Motor neuron (in vitro differentiated cells): ENCODE data around the gene WDR72. TPM values are rescaled to one million over a fixed set of nuclear protein-coding genes. Genes with fewer than 3 reads are reported as not detected.
"Not testable (repeated sequence)": the region's sequence is repeated elsewhere in the genome, so short reads cannot be mapped to it uniquely, and the experiment has no call there.

ENCODE experiments used
- ATAC-seq, 8 experiments: fragments of 200-7000 bp; cut with Tn5 transposase; replicated peaks in 6 of 8; 2 replicates each; pipeline ENCODE4 v1.8.0; 2021; ENCODE audit warnings: mild to moderate bottlenecking in 8 of 8, moderate library complexity in 8 of 8
- H3K27ac ChIP-seq, 2 donors: fragments of 250-450 bp; sonication (Bioruptor Pico); 2 replicates each; pipeline ENCODE4 v1.9.0; 2021; ENCODE audit warnings: antibody characterized with exemption in 2 of 2, mild to moderate bottlenecking in 2 of 2, moderate library complexity in 1 of 2
- H3K4me1 ChIP-seq, 2 donors: fragments of 250-450 bp; sonication (Bioruptor Pico); replicated peaks in 1 of 2; 2 replicates each; pipeline ENCODE4 v1.6.1; 2021; ENCODE audit warnings: antibody characterized with exemption in 2 of 2, mild to moderate bottlenecking in 2 of 2, moderate library complexity in 1 of 2
- H3K4me3 ChIP-seq, 5 donors: fragments of 250-450 bp; sonication (Bioruptor Pico); 2 replicates each; pipeline ENCODE4 v1.9.0; 2021; ENCODE audit warnings: antibody characterized with exemption in 5 of 5, mild to moderate bottlenecking in 5 of 5, moderate library complexity in 4 of 5
- WGBS, 10 experiments: fragments of 450-650 bp; shearing (Covaris generic); methylation state at CpG; one replicate each; pipeline ENCODE4 v1.0.0; 2022; 5-methylcytosine and 5-hydroxymethylcytosine counted together
- in situ Hi-C, 9 experiments: fragments of 400-800 bp; cut with MboI; loops; one replicate each; pipeline ENCODE4 v1.15.0; 2021; ENCODE audit warnings: low sequenced_read_pairs in 9 of 9, low pct_unique_long_range_greater_than_20kb in 2 of 9; ENCODE audit not compliant: unreplicated experiment in 9 of 9
- total RNA-seq, 8 experiments: library from RNA; unstranded; fragments of 300-600 nt; gene quantifications; 2 replicates each; pipeline versions ENCODE4 v1.2.3 to v1.2.4, GENCODE V29; 2022

WDR72 gene
- total RNA-seq, 8 experiments from 2014 or later = 1.4 to 13.4 (median 7.9) TPM; not detected in 3

DNA sequence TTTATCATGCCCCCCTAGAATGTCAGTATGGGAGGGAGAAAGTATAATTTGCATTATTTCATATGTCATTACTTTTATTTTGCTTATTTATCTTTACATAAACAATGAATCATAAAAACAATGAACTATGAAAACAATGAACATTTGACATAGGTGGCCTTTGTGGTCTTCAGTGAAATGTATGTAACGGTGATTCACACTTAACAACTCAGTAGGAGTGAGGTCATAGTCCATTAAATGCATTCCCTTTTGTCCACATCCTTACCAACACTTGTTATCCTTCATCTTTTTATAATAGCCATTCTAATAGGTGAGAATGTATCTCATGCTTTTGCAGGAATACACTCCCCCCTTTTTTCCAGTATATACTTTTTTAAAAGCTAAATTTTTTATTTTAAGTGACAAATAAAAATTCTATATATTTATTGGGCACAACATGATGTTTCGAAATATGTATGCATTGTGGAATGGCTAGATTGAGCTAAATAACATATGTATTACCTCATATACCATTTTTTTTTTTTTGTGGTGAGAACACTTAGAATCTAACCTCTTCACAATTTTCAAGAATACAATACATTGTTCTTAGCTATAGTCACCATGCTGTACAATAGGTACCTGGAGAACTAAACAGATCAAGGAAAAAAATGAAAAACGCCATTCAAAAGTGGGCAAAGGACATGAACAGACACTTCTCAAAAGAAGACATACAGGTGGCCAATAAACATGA, 189.5 kb downstream of the WDR72 start:
- WGBS, 10 experiments = 0 to 100% (median 78%) methylated on average over 2 to 3 of the region's 3 CpGs
- H3K4me1 ChIP-seq = peaks cover 2 to 25% of the 10 kb centered on the region in 2 donors
- no peak for ATAC-seq
- no peak overlapping the region for H3K27ac ChIP-seq
- H3K4me3 ChIP-seq = no peak overlapping the region
- in situ Hi-C loops = no loop called here

DNA sequence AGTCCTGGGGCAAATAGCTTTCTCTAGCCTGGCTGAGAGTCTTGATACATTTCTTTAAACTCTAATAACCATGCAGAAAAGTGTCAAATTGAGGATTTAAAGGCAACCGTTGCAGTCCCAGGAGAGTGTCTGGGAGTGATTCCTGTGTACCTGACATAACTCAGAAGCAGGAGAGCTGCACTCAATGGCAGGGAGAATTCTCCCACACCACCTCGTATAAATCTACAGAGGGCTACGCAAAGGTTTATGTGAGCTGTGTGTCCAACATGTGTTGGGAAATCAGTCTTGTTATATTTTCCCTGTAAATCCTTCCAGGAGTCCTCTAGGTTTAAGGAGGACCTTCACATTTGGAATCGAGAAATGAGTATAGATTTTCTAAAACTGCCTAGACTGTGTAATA, 192.6 kb downstream of the WDR72 start:
- 0 to 64% (median 41%) methylated on average over 1 to 4 of the region's 4 CpGs; no CpG with 5 or more reads in 3 of the 10 experiments for WGBS, 10 experiments
- no peak overlapping the region for H3K27ac ChIP-seq
- H3K4me3 ChIP-seq = no peak overlapping the region
- ATAC-seq = peak in 5 of 8 experiments; percentile 43 to 98 (median 66)
- H3K4me1 ChIP-seq = peaks cover 7 to 40% of the 10 kb centered on the region in 2 donors
- in situ Hi-C loops = no loop called here

DNA sequence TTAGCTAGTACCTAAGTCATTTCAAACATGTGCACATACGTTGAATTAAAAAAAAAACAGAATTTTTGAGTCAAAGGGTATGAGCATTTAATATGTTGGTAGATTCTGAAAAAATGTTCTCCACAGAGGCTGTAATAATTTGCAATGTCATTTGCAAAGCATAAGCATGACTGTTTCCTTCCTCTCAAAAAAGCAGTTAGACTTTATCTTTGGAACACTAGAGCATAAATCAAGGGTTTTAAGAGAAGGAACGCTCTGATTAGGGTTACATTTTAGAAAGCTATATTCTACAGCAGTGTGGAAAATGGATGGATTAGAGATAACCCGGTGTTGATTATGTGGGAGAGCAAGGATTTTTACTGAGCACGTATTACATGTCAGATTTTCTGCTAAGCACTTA, 193.7 kb downstream of the WDR72 start:
- 0 to 94% (median 83%) methylated on average over 1 to 4 of the region's 4 CpGs for WGBS, 10 experiments
- no peak for ATAC-seq
- Histone ChIP-seq H3K4me3 (no peak overlapping the region), H3K4me1 (peaks cover 11 to 50% of the 10 kb centered on the region in 2 donors), H3K27ac (no peak overlapping the region)
- in situ Hi-C loops = no loop called here

DNA sequence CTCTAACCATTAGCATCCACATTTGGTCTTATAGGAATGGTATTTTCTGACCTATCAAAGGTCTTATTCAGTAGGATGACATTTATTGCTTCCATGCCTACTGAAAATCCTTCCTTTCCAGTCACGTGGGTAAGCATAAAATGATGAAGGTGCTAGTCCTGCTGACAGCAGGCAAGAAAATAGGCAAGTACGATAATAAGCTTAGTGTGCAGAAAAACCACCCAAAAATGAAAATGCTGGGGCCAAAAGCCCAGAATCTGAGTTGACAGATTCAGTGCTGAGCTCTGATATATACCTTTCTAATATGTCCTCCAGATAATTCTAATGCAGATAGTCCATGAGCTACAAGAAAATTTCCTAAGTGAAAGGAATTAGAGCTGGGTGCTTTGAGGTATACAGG, 194.8 kb downstream of the WDR72 start:
- 0 to 93% (median 49%) methylated on average over 1 to 2 of the region's 2 CpGs; no CpG with 5 or more reads in 2 of the 10 experiments for WGBS, 10 experiments
- Histone ChIP-seq H3K4me3 (no peak overlapping the region), H3K4me1 (peaks cover 22 to 60% of the 10 kb centered on the region in 2 donors), H3K27ac (no peak overlapping the region)
- ATAC-seq = no peak
- in situ Hi-C loops = no loop called here

DNA sequence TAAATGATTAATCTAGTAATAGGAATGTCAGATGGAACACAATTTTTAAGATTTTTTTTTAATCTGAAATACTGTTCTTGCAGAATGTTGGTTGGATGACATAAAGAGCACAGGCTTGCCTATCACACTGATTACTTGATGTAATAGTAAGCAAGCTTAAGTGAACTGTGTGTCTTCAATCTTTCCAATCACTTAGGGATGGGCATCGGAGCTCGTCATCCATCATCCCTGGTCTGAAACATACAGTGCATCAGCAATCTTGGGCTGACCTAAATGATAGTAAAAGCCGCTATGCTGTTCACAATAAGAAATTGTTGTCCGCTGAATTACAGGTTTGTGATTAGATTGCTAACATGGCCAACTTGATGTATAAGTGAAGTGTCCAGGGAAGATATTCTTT, 195.8 kb downstream of the WDR72 start:
- 17 to 100% (median 52%) methylated on average over 1 to 4 of the region's 4 CpGs; no CpG with 5 or more reads in 2 of the 10 experiments for WGBS, 10 experiments
- Histone ChIP-seq H3K4me3 (no peak overlapping the region), H3K4me1 (peaks cover 32 to 71% of the 10 kb centered on the region in 2 donors), H3K27ac (no peak overlapping the region)
- peak in 5 of 8 experiments; percentile 26 to 87 (median 56) for ATAC-seq
- in situ Hi-C loops = no loop called here

DNA sequence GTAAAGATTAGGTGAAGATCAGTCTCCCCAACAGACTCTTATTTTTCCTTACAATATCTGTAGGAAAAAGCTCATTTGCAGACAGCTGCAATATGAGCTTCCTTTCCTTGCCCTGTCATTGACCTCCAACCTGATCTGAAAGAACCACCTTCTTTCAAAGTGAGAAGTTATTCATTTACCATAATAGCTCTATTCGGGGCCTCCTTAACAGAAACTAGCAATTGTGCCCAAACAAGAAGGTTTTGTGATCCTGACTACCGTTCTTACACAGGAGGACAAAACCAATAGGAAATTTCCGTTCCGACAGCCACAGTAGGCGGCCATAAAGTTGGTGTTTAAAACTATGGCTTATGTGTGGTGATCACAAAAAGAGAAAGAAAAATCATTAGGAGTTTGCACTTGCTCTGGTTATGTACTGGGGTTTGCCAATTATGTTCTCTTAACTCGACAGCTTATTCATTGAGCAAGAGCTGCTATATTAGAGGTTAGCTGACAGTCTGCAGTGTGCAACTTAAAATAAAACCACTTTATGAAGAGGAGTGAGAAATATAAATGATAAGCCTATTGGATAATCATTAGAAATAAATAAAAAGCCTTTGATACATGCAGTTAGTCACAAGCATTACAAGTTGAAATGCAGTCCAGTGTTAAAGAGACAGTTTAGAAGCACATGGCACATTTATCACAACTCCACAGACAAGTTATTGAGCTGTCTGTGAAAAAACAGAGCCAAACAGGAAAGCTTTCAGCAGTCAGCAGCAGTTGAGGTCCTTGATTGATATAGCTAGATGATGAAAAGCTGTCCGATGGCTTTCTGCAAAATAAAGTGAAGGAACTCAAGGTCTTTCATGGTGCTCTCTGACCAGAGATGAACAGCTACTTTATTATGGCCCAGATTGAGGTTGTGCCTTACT, 199.8 kb downstream of the WDR72 start:
- WGBS, 10 experiments = 0 to 16% (median 4%) methylated on average over 2 to 7 of the region's 7 CpGs; no CpG with 5 or more reads in 1 of the 10 experiments
- Histone ChIP-seq H3K4me3 (no peak overlapping the region), H3K27ac (peak overlapping the region in 1 of 2 donors; percentile 65), H3K4me1 (peaks cover 32 to 49% of the 10 kb centered on the region in 2 donors)
- ATAC-seq = peak in 5 of 8 experiments; percentile 50 to 83 (median 70)
- in situ Hi-C loops = no loop called here

DNA sequence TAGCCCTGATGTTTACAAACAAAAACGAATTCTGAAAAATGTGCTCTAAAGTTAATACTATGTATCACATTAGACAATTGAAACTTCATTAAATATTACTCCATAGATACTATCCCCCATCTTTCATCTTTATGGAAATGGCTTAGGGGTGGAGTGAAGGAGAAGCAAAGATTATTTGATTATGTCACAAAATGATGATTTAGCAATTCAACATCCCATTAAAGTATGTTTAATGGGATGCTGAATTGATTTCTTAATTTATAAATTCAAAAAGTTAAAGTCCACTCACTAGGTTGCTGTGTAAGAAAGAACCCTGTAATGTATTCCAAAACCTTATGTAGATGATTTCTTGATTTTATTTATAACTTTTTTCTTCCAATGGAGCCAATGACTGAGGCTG, 201.1 kb downstream of the WDR72 start:
- no peak for ATAC-seq
- WGBS, 10 experiments = 0 to 80% (median 6%) methylated on average over 1 of the region's 1 CpG; no CpG with 5 or more reads in 1 of the 10 experiments
- in situ Hi-C loops = no loop called here
- H3K4me3 ChIP-seq = no peak overlapping the region
- no peak overlapping the region for H3K27ac ChIP-seq
- peaks cover 30 to 39% of the 10 kb centered on the region in 2 donors for H3K4me1 ChIP-seq

DNA sequence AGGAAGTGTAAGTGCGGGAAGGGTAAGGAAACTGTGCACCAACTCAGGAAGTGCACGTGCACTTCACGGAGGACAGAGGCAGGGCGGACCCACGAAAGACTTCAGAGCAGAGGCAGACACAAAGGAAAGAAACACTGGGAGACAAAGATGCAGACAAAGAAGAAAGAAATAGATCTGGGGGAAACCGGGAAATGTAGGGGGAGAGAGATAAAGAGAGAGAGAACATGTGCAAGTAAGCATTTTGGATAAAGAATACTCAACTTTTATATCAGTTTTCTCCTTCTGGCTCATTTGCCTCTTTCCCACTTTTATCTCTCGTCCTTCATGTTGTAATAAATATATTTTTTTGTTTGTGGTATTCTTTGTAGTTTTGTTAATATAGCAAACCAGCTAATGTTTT, 204.2 kb downstream of the WDR72 start:
- peaks cover 33 to 42% of the 10 kb centered on the region in 2 donors for H3K4me1 ChIP-seq
- WGBS, 10 experiments = 0 to 90% (median 65%) methylated on average over 3 to 7 of the region's 7 CpGs; no CpG with 5 or more reads in 1 of the 10 experiments
- no peak overlapping the region for H3K27ac ChIP-seq
- no peak for ATAC-seq
- H3K4me3 ChIP-seq = no peak overlapping the region
- in situ Hi-C loops = no loop called here

DNA sequence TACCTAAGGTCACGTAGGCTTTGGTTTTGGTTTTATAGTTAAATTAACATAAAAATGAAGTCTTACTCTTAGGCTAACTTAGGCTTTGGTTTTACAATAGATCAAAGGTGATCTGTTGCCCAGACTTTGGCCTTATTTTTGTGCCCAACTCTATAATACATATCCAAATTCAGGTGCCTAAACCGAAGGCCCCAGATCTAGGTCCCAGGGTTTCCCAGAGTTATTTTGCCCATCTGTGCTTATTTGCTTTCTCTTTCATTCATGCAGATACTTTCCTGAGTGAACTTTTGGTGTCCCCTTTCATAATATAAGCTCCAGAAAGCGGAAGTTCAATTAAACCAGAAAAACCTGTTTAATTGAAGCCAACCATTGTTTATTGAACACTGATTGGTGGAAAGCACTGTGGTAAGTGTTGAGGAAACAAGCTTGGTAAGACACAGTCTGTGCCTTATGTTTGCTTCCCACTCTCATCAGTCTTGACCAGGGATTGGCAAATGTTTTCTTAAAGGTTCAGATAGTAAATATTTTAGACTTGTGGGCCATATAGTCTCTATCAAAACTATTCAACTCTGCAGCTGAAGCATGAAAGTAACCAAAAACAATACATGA, 209.7 kb downstream of the WDR72 start:
- H3K4me3 ChIP-seq = no peak overlapping the region
- 0 to 90% (median 63%) methylated on average over 1 to 3 of the region's 3 CpGs; no CpG with 5 or more reads in 2 of the 10 experiments for WGBS, 10 experiments
- H3K4me1 ChIP-seq = peaks cover 23 to 44% of the 10 kb centered on the region in 2 donors
- H3K27ac ChIP-seq = no peak overlapping the region
- in situ Hi-C loops = no loop called here
- ATAC-seq = no peak

DNA sequence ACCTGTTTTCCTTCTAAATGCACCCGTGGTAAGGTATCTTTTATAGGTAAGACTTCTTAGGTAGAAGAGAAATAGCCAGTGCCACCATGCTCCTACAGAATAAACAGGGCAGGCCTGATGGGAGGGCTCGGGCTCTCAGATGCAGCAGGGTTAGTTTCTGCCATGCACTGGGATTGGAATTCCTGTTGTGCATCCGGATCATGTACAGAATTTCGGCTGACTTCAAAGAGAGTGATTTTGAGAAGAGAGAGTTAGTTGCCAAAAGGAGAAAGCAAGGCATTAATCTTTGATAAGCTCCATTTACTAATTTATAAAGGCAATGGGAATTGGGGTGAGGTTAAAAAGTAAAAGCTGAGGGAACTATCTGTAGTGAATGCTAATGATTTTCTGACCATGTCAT, 211.2 kb downstream of the WDR72 start:
- peaks cover 19 to 41% of the 10 kb centered on the region in 2 donors for H3K4me1 ChIP-seq
- 0 to 100% (median 40%) methylated on average over 1 to 4 of the region's 4 CpGs for WGBS, 10 experiments
- no peak overlapping the region for H3K4me3 ChIP-seq
- no peak for ATAC-seq
- in situ Hi-C loops = no loop called here
- H3K27ac ChIP-seq = no peak overlapping the region

DNA sequence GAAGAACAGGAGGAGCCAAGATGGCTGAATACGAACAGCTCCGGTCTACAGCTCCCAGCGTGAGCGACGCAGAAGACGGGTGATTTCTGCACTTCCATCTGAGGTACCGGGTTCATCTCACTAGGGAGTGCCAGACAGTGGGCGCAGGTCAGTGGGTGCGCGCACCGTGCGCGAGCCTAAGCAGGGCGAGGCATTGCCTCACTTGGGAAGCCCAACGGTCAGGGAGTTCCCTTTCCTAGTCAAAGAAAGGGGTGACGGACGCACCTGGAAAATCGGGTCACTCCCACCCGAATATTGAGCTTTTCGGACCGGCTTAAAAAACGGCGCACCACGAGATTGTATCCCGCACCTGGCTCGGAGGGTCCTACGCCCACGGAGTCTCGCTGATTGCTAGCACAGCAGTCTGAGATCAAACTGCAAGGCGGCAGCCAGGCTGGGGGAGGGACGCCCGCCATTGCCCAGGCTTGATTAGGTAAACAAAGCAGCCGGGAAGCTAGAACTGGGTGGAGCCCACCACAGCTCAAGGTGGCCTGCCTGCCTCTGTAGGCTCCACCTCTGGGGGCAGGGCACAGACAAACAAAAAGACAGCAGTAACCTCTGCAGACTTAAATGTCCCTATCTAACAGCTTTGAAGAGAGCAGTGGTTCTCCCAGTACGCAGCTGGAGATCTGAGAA, 218.7 kb downstream of the WDR72 start:
- in situ Hi-C loops, ATAC-seq, H3K27ac ChIP-seq, H3K4me3 ChIP-seq, H3K4me1 ChIP-seq: not testable (repeated sequence)
- WGBS, 10 experiments = 32 to 86% (median 75%) methylated on average over 1 to 7 of the region's 34 CpGs; no CpG with 5 or more reads in 3 of the 10 experiments

DNA sequence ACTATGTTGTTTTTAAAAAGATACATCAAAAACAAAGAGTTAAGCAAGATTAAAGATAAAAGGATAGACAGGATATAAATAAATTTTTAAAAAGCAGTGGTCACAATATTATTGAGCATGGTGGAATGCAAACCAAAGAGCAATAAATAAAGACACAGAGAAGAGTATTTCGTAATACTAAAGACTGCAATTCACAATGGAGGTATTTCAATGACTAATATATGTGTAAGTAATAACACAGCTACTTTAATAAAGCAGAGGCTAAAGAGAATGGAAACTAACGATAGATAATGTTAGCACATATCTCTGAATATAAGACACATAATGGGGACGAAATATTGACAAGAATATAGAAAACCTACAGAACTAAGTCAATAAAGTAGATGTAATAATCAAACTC, 219.6 kb downstream of the WDR72 start:
- H3K4me3 ChIP-seq = no peak overlapping the region
- H3K27ac ChIP-seq = no peak overlapping the region
- in situ Hi-C loops = no loop called here
- WGBS, 10 experiments = 8 to 100% (median 65%) methylated on average over 2 to 3 of the region's 3 CpGs
- peaks cover 0 to 6% of the 10 kb centered on the region in 2 donors for H3K4me1 ChIP-seq
- no peak for ATAC-seq
